ENCODE results near the gene CPNE5.

CPNE5 gene

DNA sequence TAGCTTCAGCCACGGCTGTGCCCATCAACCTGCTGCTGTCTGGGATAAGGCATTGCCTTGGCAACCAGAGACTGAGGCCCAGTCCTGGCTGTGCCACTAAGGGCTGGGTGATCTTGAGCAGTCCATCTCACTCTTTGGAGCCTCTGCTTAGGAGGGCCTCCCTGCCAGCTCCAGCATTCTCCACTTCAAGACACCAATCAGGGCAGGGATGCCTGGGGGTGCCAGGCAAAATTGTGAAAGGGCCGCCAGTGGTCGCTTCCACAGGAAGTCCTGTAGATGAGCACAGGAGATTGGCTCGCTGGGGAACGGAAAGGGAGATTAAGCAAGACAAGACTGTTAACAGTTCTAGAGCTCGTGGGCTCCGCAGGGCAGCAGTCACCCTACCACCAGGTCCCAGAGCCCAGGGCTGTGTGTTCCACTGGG is 141.8 kb downstream of the CPNE5 start, which contains the start of gene RAB44:
Gene RAB44, plus strand, starts transcription at position 346 of the 423 bp plus-strand sequence. CDS start 6,410 bp downstream, outside the sequence.
- TF ChIP-seq, protein P1, sequence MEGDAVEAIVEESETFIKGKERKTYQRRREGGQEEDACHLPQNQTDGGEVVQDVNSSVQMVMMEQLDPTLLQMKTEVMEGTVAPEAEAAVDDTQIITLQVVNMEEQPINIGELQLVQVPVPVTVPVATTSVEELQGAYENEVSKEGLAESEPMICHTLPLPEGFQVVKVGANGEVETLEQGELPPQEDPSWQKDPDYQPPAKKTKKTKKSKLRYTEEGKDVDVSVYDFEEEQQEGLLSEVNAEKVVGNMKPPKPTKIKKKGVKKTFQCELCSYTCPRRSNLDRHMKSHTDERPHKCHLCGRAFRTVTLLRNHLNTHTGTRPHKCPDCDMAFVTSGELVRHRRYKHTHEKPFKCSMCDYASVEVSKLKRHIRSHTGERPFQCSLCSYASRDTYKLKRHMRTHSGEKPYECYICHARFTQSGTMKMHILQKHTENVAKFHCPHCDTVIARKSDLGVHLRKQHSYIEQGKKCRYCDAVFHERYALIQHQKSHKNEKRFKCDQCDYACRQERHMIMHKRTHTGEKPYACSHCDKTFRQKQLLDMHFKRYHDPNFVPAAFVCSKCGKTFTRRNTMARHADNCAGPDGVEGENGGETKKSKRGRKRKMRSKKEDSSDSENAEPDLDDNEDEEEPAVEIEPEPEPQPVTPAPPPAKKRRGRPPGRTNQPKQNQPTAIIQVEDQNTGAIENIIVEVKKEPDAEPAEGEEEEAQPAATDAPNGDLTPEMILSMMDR (IDR thresholded peaks at IDR 0.05; ENCODE audit: extremely low read depth, missing control alignments) = no peak
- no peak for DNase-seq (ENCODE audit: low spot score)

DNA sequence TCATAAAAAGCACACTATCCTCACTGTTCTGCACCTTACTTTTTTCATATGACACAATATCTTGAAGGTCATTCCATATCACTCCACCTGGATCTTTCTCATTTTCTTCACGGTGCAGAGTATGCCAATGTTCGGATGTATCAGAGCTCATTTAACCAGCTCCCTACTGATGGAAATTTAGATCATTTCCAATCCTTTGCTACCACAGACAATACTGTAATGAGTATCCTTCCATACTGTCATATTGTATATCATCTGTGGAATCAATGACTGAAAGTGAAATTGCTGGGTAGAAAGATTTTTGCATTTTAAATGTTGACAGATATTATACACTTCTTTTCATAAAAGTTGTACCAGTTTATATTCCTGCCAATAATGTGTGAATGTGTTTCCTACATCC is 143.8 kb downstream of the CPNE5 start:
- TF ChIP-seq, protein P1 (IDR thresholded peaks at IDR 0.05; ENCODE audit: extremely low read depth, missing control alignments) = no peak
- no peak for DNase-seq (ENCODE audit: low spot score)

DNA sequence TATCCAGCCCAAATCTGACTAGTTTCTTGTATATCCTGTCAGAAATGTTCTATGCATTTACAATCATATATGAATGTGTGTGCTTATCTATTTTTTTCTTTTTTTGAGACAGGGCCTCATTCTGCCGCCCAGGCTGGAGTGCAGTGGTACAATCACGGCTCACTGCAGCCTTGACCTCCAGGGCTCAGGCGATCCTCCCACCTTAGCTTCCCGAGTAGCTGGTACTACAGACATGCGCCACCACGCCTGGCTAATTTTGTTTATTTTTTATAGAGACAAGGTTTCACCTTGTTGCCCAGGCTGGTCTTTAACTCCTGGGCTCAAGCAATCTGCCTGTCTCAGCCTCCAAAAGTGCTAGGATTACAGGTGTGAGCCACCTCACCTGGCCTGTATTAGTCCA is 144.6 kb downstream of the CPNE5 start:
- TF ChIP-seq, protein P1 (IDR thresholded peaks at IDR 0.05; ENCODE audit: extremely low read depth, missing control alignments) = no peak
- no peak for DNase-seq (ENCODE audit: low spot score)

DNA sequence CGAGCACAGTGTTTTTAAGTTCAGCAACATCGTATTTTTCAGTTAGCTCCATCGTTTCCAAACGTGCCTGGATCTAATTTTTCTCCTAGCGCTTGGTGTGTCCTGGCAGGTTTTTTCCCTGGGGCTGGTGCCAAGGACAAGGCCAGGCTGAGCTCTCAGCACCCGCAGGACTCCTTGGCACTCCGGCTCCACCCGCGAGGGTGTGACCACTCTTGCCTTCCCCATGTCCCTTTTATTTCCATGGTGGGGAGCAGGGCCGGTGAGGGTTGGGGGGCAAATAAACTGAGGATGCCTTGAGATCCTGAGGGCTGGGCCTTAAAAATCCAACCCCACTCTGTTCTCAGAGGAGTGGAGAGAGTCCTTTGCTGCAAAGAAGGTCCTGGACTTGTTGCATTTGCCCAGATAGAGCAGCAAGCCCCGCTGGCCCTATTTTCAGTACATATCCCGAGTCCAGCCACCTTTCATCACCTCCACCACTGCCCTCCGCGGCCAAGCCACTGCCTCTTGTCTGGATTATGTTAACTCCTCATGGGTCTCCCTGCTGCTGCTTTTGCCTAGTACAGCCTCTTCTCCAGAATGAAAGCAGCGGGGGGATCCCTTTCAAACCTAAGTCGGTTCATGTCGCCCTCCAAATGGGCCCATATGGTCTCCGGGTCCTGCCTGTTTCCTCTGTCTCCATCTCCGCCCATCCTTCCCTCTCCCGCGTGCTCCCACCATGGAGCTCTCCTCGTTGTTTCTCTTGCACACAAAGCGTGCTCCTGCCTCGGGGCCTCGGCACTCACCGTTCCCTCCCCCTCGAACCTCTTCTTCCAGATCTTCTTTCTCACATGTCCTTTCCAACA is 146.2 kb downstream of the CPNE5 start:
- TF ChIP-seq, protein P1 (IDR thresholded peaks at IDR 0.05; ENCODE audit: extremely low read depth, missing control alignments) = no peak
- DNase-seq (ENCODE audit: low spot score) = no peak

DNA sequence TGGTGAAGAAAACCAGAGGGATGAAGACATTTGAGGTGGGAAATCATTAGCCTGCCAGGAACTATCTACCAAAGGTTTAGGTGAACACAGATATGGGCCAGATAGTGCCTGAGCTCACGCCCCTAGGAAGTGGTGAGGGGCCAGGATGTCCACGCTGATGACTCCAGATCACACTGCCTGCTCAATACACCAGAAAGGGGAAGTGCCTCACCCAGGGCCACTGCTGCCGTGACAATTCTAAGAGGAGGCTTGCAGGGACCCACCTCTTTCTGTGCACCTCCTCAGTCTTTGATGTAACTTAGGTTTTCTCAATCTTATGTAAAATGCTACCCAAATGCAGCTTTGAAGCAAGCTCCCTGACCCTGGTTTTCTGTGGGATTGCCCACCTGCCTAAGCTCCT is 147.0 kb downstream of the CPNE5 start:
- DNase-seq (ENCODE audit: low spot score) = peak; percentile 74
- TF ChIP-seq, protein P1 (IDR thresholded peaks at IDR 0.05; ENCODE audit: extremely low read depth, missing control alignments) = no peak

DNA sequence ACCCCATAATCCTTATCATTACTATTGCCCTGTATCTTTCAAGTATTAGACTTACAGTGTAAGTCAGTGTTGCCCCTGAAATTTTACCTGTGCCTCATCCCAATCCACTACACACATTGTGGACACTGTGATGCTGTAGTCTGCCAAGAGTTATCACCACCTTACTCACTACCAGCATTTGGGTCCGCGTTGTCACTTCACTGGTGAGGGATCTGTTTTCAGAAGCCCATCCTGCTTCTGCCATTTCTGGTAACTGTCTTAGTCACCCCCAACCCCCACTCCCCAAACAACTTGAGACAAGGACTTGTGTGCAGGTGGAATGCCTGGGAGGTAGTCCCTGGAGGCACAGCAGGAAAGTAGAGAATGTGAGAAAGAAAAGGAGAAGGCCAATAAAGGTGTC is 147.6 kb downstream of the CPNE5 start:
- TF ChIP-seq, protein P1 (IDR thresholded peaks at IDR 0.05; ENCODE audit: extremely low read depth, missing control alignments) = no peak
- no peak for DNase-seq (ENCODE audit: low spot score)

DNA sequence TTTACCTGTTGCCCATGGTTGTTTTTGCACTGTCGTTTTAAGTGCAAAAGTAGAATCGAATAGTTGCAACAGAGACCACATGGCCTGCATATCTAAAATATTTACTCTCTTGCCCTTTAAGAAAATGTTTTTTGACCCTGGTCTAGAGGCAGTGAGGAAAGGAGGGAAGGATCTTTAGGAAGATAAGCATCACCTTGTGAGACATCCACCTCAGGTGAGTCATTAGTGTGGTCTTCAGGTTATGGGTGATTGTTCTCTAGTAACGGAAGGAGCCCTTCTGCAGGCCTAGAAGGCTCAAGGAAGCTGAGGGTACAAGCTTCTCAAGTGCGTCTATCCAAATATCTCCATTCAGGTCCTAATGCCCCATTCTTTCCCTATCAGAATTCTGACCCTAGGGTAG is 148.2 kb downstream of the CPNE5 start:
- TF ChIP-seq, protein P1 (IDR thresholded peaks at IDR 0.05; ENCODE audit: extremely low read depth, missing control alignments) = no peak
- no peak for DNase-seq (ENCODE audit: low spot score)

Measured in GM20000 (cell line).